ENCODE results near the gene PRRC1. TPM values are rescaled to one million over a fixed set of nuclear protein-coding genes. Genes with fewer than 3 reads are reported as not detected.
"Not testable (repeated sequence)": the region's sequence is repeated elsewhere in the genome, so short reads cannot be mapped to it uniquely, and the experiment has no call there.

Gene PRRC1
- total RNA-seq, 2 donors from 2014 or later: 25.1 to 29.1 TPM

- Histone ChIP-seq H3K4me3 (no peak overlapping the region), H3K27ac (no peak overlapping the region), H3K27me3 (no peaks in the 10 kb centered on the region), H3K4me1 (no peaks in the 10 kb centered on the region), H3K36me3 (replicated peaks in 1 of 2; ENCODE audit: insufficient read depth in 1 of 2, low read depth in 2 of 2) (peaks cover 9 to 39% of the 10 kb centered on the region in 2 donors), H3K9me3 (no peaks in the 10 kb centered on the region)
- no peak for ATAC-seq
- DNase-seq: no peak
- intact Hi-C loops (cut with DNase I): no loop called here
- no peak for TF ChIP-seq CTCF (IDR thresholded peaks at IDR 0.05)
- no peak for TF ChIP-seq POLR2A (IDR thresholded peaks at IDR 0.05)
- WGBS, 2 donors: 62 to 63% methylated on average over 5 of the region's 5 CpGs
Measured at GRCh38 chr5:127529904-127530682, 12.7 kb downstream of the PRRC1 start.

- Histone ChIP-seq H3K36me3 (replicated peaks in 1 of 2; ENCODE audit: insufficient read depth in 1 of 2, low read depth in 2 of 2) (peaks cover 14 to 24% of the 10 kb centered on the region in 2 donors), H3K27ac (peak overlapping the region in 1 of 4 donors; percentile 20), H3K9me3 (no peaks in the 10 kb centered on the region), H3K4me1 (peaks cover 8% of the 10 kb centered on the region), H3K27me3 (no peaks in the 10 kb centered on the region), H3K4me3 (no peak overlapping the region)
- TF ChIP-seq CTCF (IDR thresholded peaks at IDR 0.05): peak in 5 of 7 experiments; percentile 11 to 42 (median 34)
- no peak for TF ChIP-seq POLR2A (IDR thresholded peaks at IDR 0.05)
- WGBS, 2 donors: 60 to 61% methylated on average over 2 of the region's 2 CpGs
- no peak for ATAC-seq
- DNase-seq: no peak
- intact Hi-C loops (cut with DNase I): no loop called here
Measured at GRCh38 chr5:127536687-127537086, 19.2 kb downstream of the PRRC1 start.

- H3K4me1 ChIP-seq; H3K27me3 ChIP-seq; H3K36me3 ChIP-seq (replicated peaks in 1 of 2; ENCODE audit: insufficient read depth in 1 of 2, low read depth in 2 of 2); DNase-seq; H3K9me3 ChIP-seq; intact Hi-C loops (cut with DNase I); H3K27ac ChIP-seq; ATAC-seq; H3K4me3 ChIP-seq: not testable (repeated sequence)
- WGBS, 2 donors: 93 to 100% methylated on average over 3 of the region's 3 CpGs
Measured at GRCh38 chr5:127540553-127540952, 23.1 kb downstream of the PRRC1 start.

GRCh38 chr5:127545249-127545648 lies 27.8 kb downstream of the PRRC1 start:
- H3K9me3 ChIP-seq; H3K4me3 ChIP-seq; intact Hi-C loops (cut with DNase I); DNase-seq; ATAC-seq; H3K27me3 ChIP-seq; H3K27ac ChIP-seq; H3K36me3 ChIP-seq (replicated peaks in 1 of 2; ENCODE audit: insufficient read depth in 1 of 2, low read depth in 2 of 2): not testable (repeated sequence)
- H3K4me1 ChIP-seq: peaks cover 13% of the 10 kb centered on the region
- WGBS, 2 donors: 100% methylated on average over 1 of the region's 1 CpG; no CpG with 5 or more reads in 1 of the 2 donors

- no peak for ATAC-seq
- intact Hi-C loops (cut with DNase I): no loop called here
- Histone ChIP-seq H3K9me3 (no peaks in the 10 kb centered on the region), H3K27me3 (no peaks in the 10 kb centered on the region), H3K36me3 (replicated peaks in 1 of 2; ENCODE audit: insufficient read depth in 1 of 2, low read depth in 2 of 2) (peaks cover 0 to 17% of the 10 kb centered on the region in 2 donors), H3K4me1 (peaks cover 18% of the 10 kb centered on the region), H3K4me3 (no peak overlapping the region), H3K27ac (no peak overlapping the region)
- no peak for DNase-seq
- TF ChIP-seq POLR2A (IDR thresholded peaks at IDR 0.05) (no peak), CTCF (IDR thresholded peaks at IDR 0.05) (no peak)
- WGBS, 2 donors: 44 to 49% methylated on average over 2 of the region's 2 CpGs
Measured at GRCh38 chr5:127549551-127549950, 32.1 kb downstream of the PRRC1 start.

All from body of pancreas (tissue), 4 donors.